Spleen (tissue), 11 donors: Measurements from ENCODE around the gene ARHGEF10L. TPM values are rescaled to one million over a fixed set of nuclear protein-coding genes. Genes with fewer than 3 reads are reported as not detected.

Source experiments
- DNase-seq: peaks from one replicate; pipeline ENCODE4 v3.0.0-alpha.2; 2020
- H3K27ac ChIP-seq, 8 donors: fragments of 200-600 bp; sonication (generic) in 7 of 8; 1 replicate in 4 of 8; 2 replicates in 4 of 8; pipeline versions ENCODE4 v1.5.0 to v1.8.0; 2016 to 2021; ENCODE audit warnings: inconsistent platforms in 4 of 8, mild to moderate bottlenecking in 4 of 8, moderate library complexity in 1 of 8
- H3K27me3 ChIP-seq, 7 donors: fragments of 200-600 bp; sonication (generic) in 6 of 7; replicated peaks in 1 of 7; 1 replicate in 4 of 7; 2 replicates in 3 of 7; pipeline versions ENCODE4 v1.5.0 to v1.8.0; 2016 to 2021; ENCODE audit warnings: inconsistent platforms in 3 of 7, mild to moderate bottlenecking in 1 of 7
- H3K36me3 ChIP-seq, 6 donors: fragments of 200-600 bp; sonication (generic) in 5 of 6; 1 replicate in 4 of 6; 2 replicates in 2 of 6; pipeline versions ENCODE4 v1.5.0 to v1.8.0; 2016 to 2021; ENCODE audit warnings: inconsistent platforms in 2 of 6
- H3K4me1 ChIP-seq, 6 donors: fragments of 200-600 bp; sonication (generic) in 5 of 6; 1 replicate in 3 of 6; 2 replicates in 3 of 6; pipeline versions ENCODE4 v1.5.0 to v1.8.0; 2016 to 2021; ENCODE audit warnings: inconsistent platforms in 3 of 6
- H3K4me3 ChIP-seq, 8 donors: fragments of 200-600 bp; sonication (generic) in 7 of 8; 1 replicate in 4 of 8; 2 replicates in 4 of 8; pipeline versions ENCODE4 v1.5.0 to v1.8.0; 2016 to 2021; ENCODE audit warnings: inconsistent platforms in 4 of 8, mild to moderate bottlenecking in 4 of 8, moderate library complexity in 2 of 8
- H3K9me3 ChIP-seq, 8 donors: fragments of 200-600 bp; sonication (generic) in 7 of 8; 1 replicate in 4 of 8; 2 replicates in 4 of 8; pipeline versions ENCODE4 v1.5.0 to v1.8.0; 2016 to 2021; ENCODE audit warnings: inconsistent platforms in 4 of 8
- POLR2A ChIP-seq, 3 donors: fragments of 450-650 bp; IDR thresholded peaks; one replicate each; pipeline ENCODE4 v1.5.1; 2017; ENCODE audit warnings: antibody characterized with exemption in 3 of 3, mild to moderate bottlenecking in 1 of 3
- POLR2AphosphoS5 ChIP-seq, 3 donors: sonication (generic); formaldehyde crosslinking; IDR thresholded peaks; one replicate each; pipeline ENCODE4 v1.5.1; 2017; ENCODE audit warnings: antibody characterized with exemption in 3 of 3
- WGBS, 5 donors: extraction: QIAGEN DNeasy Blood & Tissue Kit in 3 of 5; methylation state at CpG; one replicate each; pipeline versions ENCODE4 v1.1.5 to v1.1.7; 2013 to 2018; 5-methylcytosine and 5-hydroxymethylcytosine counted together
- intact Hi-C: fragments of 100-400 bp; cut with DNase I; formaldehyde crosslinking; loops from one replicate; pipeline ENCODE4 v1.15.0; 2023; ENCODE audit warnings: low total_unique reads
- polyA plus RNA-seq, 3 donors: library from polyadenylated mRNA; stranded (reverse); fragments of 200-250 nt; gene quantifications; one replicate each; pipeline ENCODE4 v1.2.1, GENCODE V29; 2013
- total RNA-seq, 7 donors: library from RNA; depleted of rRNA in 3 of 7; stranded (reverse); fragments of >200 nt in 3 of 7; fragmentation: NEBNext Ultra II Directional in 4 of 7; extraction: Animal tissue kit (Norgen Biotek cat#: 25700) in 4 of 7; gene quantifications; one replicate each; pipeline versions ENCODE4 v1.1.0 to v1.2.1, GENCODE V29; 2016 to 2021
- TF ChIP-seq, protein P1 (sequence below), 11 experiments: fragments of 200-600 bp in 7 of 11; fragments of 450-650 bp in 4 of 11; sonication (generic) in 4 of 11; IDR thresholded peaks in 8 of 11; conservative IDR thresholded peaks in 3 of 11; 1 replicate in 7 of 11; 2 replicates in 4 of 11; pipeline versions ENCODE4 v1.4.0 to v1.8.0; 2016 to 2021; ENCODE audit warnings: antibody characterized with exemption in 11 of 11, inconsistent platforms in 4 of 11, mild to moderate bottlenecking in 1 of 11
- donor health status: healthy with polysubstance abuse.
- donor health status: DM: no; HTN: no; CAD: no; lungs with moderate emphysema.
- donor health status: DM: no; HTN: no; CAD: no.
- donor health status: Bipolar disorder and iron deficiency.
- donor health status: healthy.
- donor health status: DM: no; HTN: no; CAD: no.
- donor health status: DM: yes; HTN: yes; CAD: no.

Gene ARHGEF10L
- total and polyA plus RNA-seq, 10 donors, result 10.0 to 40.9 (median 21.4) TPM

DNA sequence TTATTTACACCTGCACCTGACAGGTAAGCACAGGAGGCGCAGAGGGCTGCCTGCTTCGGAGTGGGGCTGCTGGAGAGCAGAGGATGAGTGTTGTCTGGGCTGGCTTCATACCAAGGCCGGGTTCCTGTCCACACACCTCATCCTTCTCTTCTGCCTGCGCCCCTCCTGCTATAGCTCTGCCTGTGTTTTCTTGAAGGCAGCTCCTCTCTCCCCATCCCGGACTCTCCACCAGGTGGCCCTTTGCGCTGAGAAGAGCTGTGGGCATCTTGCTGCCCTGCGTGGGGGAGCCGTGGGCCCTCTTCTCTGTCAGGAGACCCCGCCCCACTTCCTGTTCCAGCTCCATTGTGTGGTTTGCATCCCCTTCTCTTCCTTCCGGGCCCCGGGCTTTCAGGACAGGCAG lies 35.0 kb downstream of the ARHGEF10L start:
- 51 to 60% (median 55%) methylated on average over 11 of the region's 11 CpGs for WGBS, 5 donors
- Histone ChIP-seq H3K27me3 (no peaks in the 10 kb centered on the region), H3K4me3 (no peak overlapping the region), H3K36me3 (no peaks in the 10 kb centered on the region), H3K9me3 (no peaks in the 10 kb centered on the region), H3K27ac (peak overlapping the region in 2 of 8 donors; percentile 30 to 41), H3K4me1 (peaks cover 0 to 59% (median 16%) of the 10 kb centered on the region in 6 donors)
- TF ChIP-seq POLR2AphosphoS5 (IDR thresholded peaks at IDR 0.05) (no peak), POLR2A (IDR thresholded peaks at IDR 0.05) (no peak)
- TF ChIP-seq, protein P1, sequence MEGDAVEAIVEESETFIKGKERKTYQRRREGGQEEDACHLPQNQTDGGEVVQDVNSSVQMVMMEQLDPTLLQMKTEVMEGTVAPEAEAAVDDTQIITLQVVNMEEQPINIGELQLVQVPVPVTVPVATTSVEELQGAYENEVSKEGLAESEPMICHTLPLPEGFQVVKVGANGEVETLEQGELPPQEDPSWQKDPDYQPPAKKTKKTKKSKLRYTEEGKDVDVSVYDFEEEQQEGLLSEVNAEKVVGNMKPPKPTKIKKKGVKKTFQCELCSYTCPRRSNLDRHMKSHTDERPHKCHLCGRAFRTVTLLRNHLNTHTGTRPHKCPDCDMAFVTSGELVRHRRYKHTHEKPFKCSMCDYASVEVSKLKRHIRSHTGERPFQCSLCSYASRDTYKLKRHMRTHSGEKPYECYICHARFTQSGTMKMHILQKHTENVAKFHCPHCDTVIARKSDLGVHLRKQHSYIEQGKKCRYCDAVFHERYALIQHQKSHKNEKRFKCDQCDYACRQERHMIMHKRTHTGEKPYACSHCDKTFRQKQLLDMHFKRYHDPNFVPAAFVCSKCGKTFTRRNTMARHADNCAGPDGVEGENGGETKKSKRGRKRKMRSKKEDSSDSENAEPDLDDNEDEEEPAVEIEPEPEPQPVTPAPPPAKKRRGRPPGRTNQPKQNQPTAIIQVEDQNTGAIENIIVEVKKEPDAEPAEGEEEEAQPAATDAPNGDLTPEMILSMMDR (IDR thresholded peaks at IDR 0.05 in 8 of 11, conservative IDR thresholded peaks at IDR 0.05 in 3 of 11), result no peak
- DNase-seq, result no peak
- intact Hi-C loops, result no loop called here

DNA sequence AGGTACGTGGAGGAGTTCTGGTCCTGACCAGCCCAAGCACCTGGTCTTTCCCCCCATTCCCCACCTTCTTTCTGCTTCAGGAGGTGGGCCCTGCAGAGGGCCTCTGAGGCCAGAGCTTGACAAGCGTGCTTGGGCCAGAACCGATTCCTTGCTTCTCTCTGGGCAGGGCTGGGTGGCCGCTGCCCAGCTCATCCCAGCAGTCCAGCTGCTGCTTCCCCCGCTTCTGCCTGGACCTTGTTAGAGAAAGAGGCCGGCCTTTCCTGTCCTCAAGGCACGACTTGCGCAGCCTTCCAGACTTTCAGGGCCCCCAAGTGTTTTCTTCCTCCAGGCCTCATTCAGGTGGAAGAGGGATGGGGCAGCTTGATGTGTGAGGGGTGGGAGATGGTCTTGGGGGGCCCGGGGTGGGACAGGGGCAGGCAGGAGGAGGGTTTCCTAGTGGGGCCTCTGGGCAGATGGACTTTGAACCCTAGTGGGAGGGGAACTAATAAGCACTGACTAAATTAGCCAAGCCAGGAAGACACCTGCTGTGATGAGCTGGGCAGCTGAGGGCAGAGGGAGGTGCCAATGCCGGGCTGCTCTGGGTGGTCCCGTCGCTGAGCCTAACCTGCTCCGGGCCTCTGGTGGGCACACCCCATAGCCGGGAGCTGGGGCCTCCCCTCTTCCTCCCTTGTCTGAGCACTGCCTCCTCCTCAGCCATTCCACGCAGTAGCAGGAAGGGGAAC lies 36.5 kb downstream of the ARHGEF10L start:
- no peaks in the 10 kb centered on the region for H3K36me3 ChIP-seq
- TF ChIP-seq POLR2A (IDR thresholded peaks at IDR 0.05), result no peak
- no peak for TF ChIP-seq POLR2AphosphoS5 (IDR thresholded peaks at IDR 0.05)
- TF ChIP-seq, protein P1 (IDR thresholded peaks at IDR 0.05 in 8 of 11, conservative IDR thresholded peaks at IDR 0.05 in 3 of 11), result no peak
- peak overlapping the region in 1 of 8 donors; percentile 9 for H3K27ac ChIP-seq
- H3K27me3 ChIP-seq, result no peaks in the 10 kb centered on the region
- DNase-seq, result no peak
- H3K4me1 ChIP-seq, result peaks cover 0 to 65% (median 20%) of the 10 kb centered on the region in 6 donors
- no peaks in the 10 kb centered on the region for H3K9me3 ChIP-seq
- no peak overlapping the region for H3K4me3 ChIP-seq
- 65 to 77% (median 71%) methylated on average over 8 to 15 of the region's 15 CpGs for WGBS, 5 donors
- intact Hi-C loops, result no loop called here

DNA sequence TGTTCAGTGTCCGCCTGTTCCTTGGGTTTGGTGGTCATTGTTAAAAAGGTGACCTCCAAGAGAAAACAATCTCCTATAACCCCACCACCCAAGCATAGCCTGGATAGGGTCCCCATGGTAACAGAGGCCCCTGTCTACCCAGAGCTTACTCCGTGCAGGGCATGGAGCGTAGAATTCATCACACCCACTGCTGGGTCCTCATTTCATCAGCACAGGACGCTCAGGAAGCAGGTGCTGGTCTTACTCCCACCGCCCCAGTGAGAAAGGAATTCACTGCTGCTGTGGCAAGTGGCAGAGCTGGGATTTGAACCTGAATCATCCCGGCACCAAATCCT lies 37.0 kb downstream of the ARHGEF10L start:
- 78 to 100% (median 86%) methylated on average over 2 to 6 of the region's 6 CpGs for WGBS, 5 donors
- intact Hi-C loops, result no loop called here
- Histone ChIP-seq H3K27ac (no peak overlapping the region), H3K9me3 (no peaks in the 10 kb centered on the region), H3K4me1 (peaks cover 0 to 69% (median 23%) of the 10 kb centered on the region in 6 donors), H3K27me3 (no peaks in the 10 kb centered on the region), H3K4me3 (no peak overlapping the region), H3K36me3 (no peaks in the 10 kb centered on the region)
- DNase-seq, result no peak
- TF ChIP-seq POLR2A (IDR thresholded peaks at IDR 0.05) (no peak), POLR2AphosphoS5 (IDR thresholded peaks at IDR 0.05) (no peak)
- TF ChIP-seq, protein P1 (IDR thresholded peaks at IDR 0.05 in 8 of 11, conservative IDR thresholded peaks at IDR 0.05 in 3 of 11), result no peak

DNA sequence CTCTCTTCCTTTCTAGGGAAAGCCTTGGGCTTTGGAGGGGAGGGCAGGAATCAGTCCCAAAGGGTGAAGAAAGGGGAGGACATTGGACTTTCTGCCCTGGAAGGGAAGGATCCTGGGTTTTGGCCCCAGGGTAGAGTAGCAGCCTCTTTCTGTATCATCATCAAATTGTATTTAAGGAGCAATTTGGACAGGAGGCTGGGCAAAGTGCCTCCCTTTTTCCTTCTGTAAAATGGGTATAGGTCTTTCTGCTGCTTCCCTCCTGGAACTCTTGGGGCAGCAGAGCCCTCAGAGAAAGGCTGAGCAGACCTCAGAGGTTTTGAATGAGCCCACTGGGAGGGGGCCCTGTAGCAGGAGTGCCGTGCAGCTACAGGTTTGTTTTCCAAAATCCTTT lies 38.4 kb downstream of the ARHGEF10L start:
- no peak overlapping the region for H3K27ac ChIP-seq
- 71 to 100% (median 92%) methylated on average over 1 of the region's 1 CpG for WGBS, 5 donors
- H3K4me3 ChIP-seq, result no peak overlapping the region
- no peaks in the 10 kb centered on the region for H3K36me3 ChIP-seq
- TF ChIP-seq, protein P1 (IDR thresholded peaks at IDR 0.05 in 8 of 11, conservative IDR thresholded peaks at IDR 0.05 in 3 of 11), result no peak
- TF ChIP-seq POLR2AphosphoS5 (IDR thresholded peaks at IDR 0.05) (no peak), POLR2A (IDR thresholded peaks at IDR 0.05) (no peak)
- H3K9me3 ChIP-seq, result no peaks in the 10 kb centered on the region
- intact Hi-C loops, result no loop called here
- peaks cover 0 to 75% (median 30%) of the 10 kb centered on the region in 6 donors for H3K4me1 ChIP-seq
- DNase-seq, result no peak
- no peaks in the 10 kb centered on the region for H3K27me3 ChIP-seq
